Neuronal stem cell (in vitro differentiated cells): ENCODE results near the gene MORN3.
A peak's percentile ranks its signal among the peaks of the same experiment; 100 is the strongest.

Experiments used
- DNase-seq: peaks from one replicate; pipeline ENCODE4 v3.0.0-alpha.2; 2013; ENCODE audit warnings: low spot score
- H2AFZ ChIP-seq: one replicate; pipeline ENCODE4 v1.6.1; 2013; ENCODE audit warnings: mild to moderate bottlenecking, low read length, inconsistent platforms
- H2AK5ac ChIP-seq: 2 replicates; pipeline ENCODE4 v1.6.1; 2013; ENCODE audit warnings: low read depth, mild to moderate bottlenecking, inconsistent platforms, low read length, moderate library complexity, mixed read lengths
- H2BK120ac ChIP-seq: 2 replicates; pipeline ENCODE4 v1.6.1; 2013; ENCODE audit warnings: low read depth, mild to moderate bottlenecking, inconsistent platforms, low read length, moderate library complexity, mixed read lengths
- H2BK12ac ChIP-seq: one replicate; pipeline ENCODE4 v1.6.1; 2013; ENCODE audit warnings: low read length, inconsistent platforms
- H2BK15ac ChIP-seq: 2 replicates; pipeline ENCODE4 v1.6.1; 2013; ENCODE audit warnings: mild to moderate bottlenecking, low read length, inconsistent platforms, mixed read lengths
- H2BK5ac ChIP-seq: one replicate; pipeline ENCODE4 v1.6.1; 2013; ENCODE audit warnings: inconsistent platforms, mild to moderate bottlenecking, low read length, moderate library complexity
- H3K14ac ChIP-seq: one replicate; pipeline ENCODE4 v1.6.1; 2013; ENCODE audit warnings: low read length, inconsistent platforms
- H3K18ac ChIP-seq: 2 replicates; pipeline ENCODE4 v1.6.1; 2013; ENCODE audit warnings: low read length, inconsistent platforms
- H3K23ac ChIP-seq: 2 replicates; pipeline ENCODE4 v1.6.1; 2013; ENCODE audit warnings: low read depth, mild to moderate bottlenecking, mixed read lengths, low read length, inconsistent platforms; ENCODE audit not compliant: poor library complexity
- H3K27ac ChIP-seq: replicated peaks from 3 replicates; pipeline ENCODE4 v1.5.1; 2013; ENCODE audit warnings: low read length, inconsistent platforms
- H3K27me3 ChIP-seq, 3 experiments: 2 replicates each; pipeline ENCODE4 v1.6.1; 2013; ENCODE audit warnings: low read length in 3 of 3, mild to moderate bottlenecking in 2 of 3, inconsistent platforms in 1 of 3, low read depth in 1 of 3, mixed read lengths in 1 of 3, moderate library complexity in 1 of 3; ENCODE audit not compliant: control insufficient read depth in 3 of 3, insufficient read depth in 3 of 3
- H3K36me3 ChIP-seq, 2 donors: replicated peaks in 1 of 2; 2 replicates each; pipeline ENCODE4 v1.6.1; 2013; ENCODE audit warnings: low read length in 2 of 2; ENCODE audit not compliant: control insufficient read depth in 2 of 2, insufficient read depth in 2 of 2
- H3K4ac ChIP-seq: 2 replicates; pipeline ENCODE4 v1.6.1; 2013; ENCODE audit warnings: inconsistent platforms, mild to moderate bottlenecking, low read length, moderate library complexity
- H3K4me1 ChIP-seq, 2 donors: 1 replicate in 1 of 2; 2 replicates in 1 of 2; pipeline ENCODE4 v1.6.1; 2013; ENCODE audit warnings: low read length in 2 of 2, low read depth in 1 of 2; ENCODE audit not compliant: control insufficient read depth in 2 of 2, insufficient read depth in 1 of 2
- H3K4me2 ChIP-seq: one replicate; pipeline ENCODE4 v1.6.1; 2013; ENCODE audit warnings: mild to moderate bottlenecking, low read length, inconsistent platforms; ENCODE audit not compliant: insufficient read depth, poor library complexity, severe bottlenecking
- H3K4me3 ChIP-seq, 2 donors: 2 replicates each; pipeline ENCODE4 v1.5.1; 2013; ENCODE audit warnings: low read length in 2 of 2, mild to moderate bottlenecking in 2 of 2, inconsistent platforms in 1 of 2, moderate library complexity in 1 of 2
- H3K79me1 ChIP-seq: one replicate; pipeline ENCODE4 v1.6.1; 2013; ENCODE audit warnings: low read depth, mild to moderate bottlenecking, inconsistent platforms, low read length, moderate library complexity
- H3K9ac ChIP-seq: one replicate; pipeline ENCODE4 v1.6.1; 2013; ENCODE audit warnings: mild to moderate bottlenecking, low read depth, low read length, inconsistent platforms; ENCODE audit not compliant: poor library complexity
- H3K9me3 ChIP-seq, 2 donors: replicated peaks in 1 of 2; 2 replicates each; pipeline versions ENCODE3 to v1.6.1; 2013; ENCODE audit warnings: low read length in 2 of 2, mild to moderate bottlenecking in 2 of 2, inconsistent platforms in 1 of 2, low read depth in 1 of 2, mixed read lengths in 1 of 2, moderate library complexity in 1 of 2; ENCODE audit not compliant: control insufficient read depth in 2 of 2, insufficient read depth in 1 of 2
- H4K8ac ChIP-seq: one replicate; pipeline ENCODE4 v1.6.1; 2013; ENCODE audit warnings: low read depth, mild to moderate bottlenecking, inconsistent platforms, low read length, moderate library complexity
- H4K91ac ChIP-seq: one replicate; pipeline ENCODE4 v1.6.1; 2013; ENCODE audit warnings: low read length, low read depth, mild to moderate bottlenecking, inconsistent platforms; ENCODE audit not compliant: poor library complexity
- WGBS, 2 donors: extraction: QIAGEN DNeasy Blood & Tissue Kit; methylation state at CpG; one replicate each; pipeline ENCODE4 v1.1.7; 2013; ENCODE audit warnings: missing lambda C conversion rate in 2 of 2, mixed read lengths in 1 of 2; ENCODE audit not compliant: insufficient read length in 2 of 2, insufficient replicate concordance in 1 of 2; ENCODE audit errors: extremely low coverage in 2 of 2; 5-methylcytosine and 5-hydroxymethylcytosine counted together

Gene MORN3

DNA sequence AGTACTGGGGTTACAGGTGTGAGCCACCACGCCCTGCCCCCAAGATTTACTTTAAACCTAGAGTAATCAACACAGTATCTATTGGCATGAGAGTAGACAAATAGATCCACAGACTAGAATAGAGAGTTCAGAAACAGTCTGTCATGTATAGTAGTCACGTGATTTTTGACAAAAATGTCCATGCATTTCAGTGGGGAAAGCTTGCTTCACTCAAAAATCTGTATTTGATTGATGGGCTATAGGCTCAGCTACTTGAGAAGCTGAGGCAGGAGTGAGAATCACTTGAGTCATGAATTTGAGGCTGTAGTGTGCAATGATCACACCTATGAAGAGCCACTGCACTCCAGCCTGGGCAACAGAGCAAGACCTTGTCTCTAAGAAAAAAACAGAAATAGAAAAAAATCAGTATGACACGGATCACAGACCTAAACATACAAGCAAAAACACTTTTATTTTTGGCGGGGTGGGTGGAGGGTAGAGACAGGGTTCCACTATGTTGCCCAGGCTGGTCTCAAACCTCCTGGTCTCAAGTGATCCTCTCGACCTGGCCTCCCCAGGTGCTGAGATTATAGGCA, 50.7 kb downstream of the MORN3 start:
- no peak overlapping the region for H3K4ac ChIP-seq
- H2BK15ac ChIP-seq = no peak overlapping the region
- no CpG with 5 or more reads among the region's 5 CpGs for WGBS, 2 donors

DNA sequence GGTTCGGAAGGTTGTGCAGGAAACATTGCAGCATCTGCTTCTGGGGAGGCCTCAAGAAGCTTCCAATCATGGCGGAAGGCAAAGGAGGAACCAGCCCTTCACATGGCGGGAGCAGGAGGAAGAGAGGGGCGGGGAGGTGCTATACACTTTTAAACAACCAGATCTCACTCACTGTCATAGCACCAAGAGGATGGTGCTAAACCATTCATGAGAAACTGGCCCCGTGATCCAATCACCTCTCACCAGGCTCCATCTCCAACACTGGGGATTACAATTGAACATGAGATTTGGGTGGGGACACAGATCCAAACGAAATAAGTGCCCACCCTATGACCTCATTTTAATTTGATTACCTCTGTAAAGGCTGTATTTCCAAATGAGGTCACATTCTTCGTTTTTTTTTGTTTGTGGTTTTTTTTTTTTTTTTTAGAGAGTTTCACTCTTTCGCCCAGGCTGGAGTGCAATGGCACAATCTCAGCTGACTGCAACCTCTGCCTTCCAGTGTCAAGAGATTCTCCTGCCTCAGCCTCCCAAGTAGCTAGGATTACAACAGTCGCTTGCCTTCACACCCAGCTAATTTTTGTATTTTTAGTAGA, 54.5 kb downstream of the MORN3 start:
- WGBS, 2 donors = no CpG with 5 or more reads among the region's 9 CpGs
- no peaks in the 10 kb centered on the region for H3K36me3 ChIP-seq
- no peak overlapping the region for H2AK5ac ChIP-seq
- H2BK12ac ChIP-seq = no peak overlapping the region
- no peak overlapping the region for H2BK120ac ChIP-seq
- no peaks in the 10 kb centered on the region for H3K9me3 ChIP-seq
- no peak overlapping the region for H3K27ac ChIP-seq
- no peak overlapping the region for H3K23ac ChIP-seq
- H2AFZ ChIP-seq = no peak overlapping the region
- no peak overlapping the region for H3K14ac ChIP-seq
- H3K4me3 ChIP-seq = no peak overlapping the region
- no peak overlapping the region for H2BK5ac ChIP-seq
- H3K4ac ChIP-seq = no peak overlapping the region
- H2BK15ac ChIP-seq = no peak overlapping the region
- H4K91ac ChIP-seq = no peak overlapping the region
- no peaks in the 10 kb centered on the region for H3K79me1 ChIP-seq
- H3K4me1 ChIP-seq = peaks cover 3 to 11% of the 10 kb centered on the region in 2 donors
- H4K8ac ChIP-seq = no peak overlapping the region
- H3K27me3 ChIP-seq = no peaks in the 10 kb centered on the region
- H3K18ac ChIP-seq = no peak overlapping the region
- no peak overlapping the region for H3K9ac ChIP-seq
- no peak for DNase-seq
- H3K4me2 ChIP-seq = no peak overlapping the region

More for the DNA sequence above, 50.7 kb downstream of the MORN3 start:
- no peaks in the 10 kb centered on the region for H3K27me3 ChIP-seq
- DNase-seq = no peak
- no peak overlapping the region for H2BK5ac ChIP-seq
- H3K9me3 ChIP-seq = no peaks in the 10 kb centered on the region
- no peak overlapping the region for H3K27ac ChIP-seq
- H3K36me3 ChIP-seq = no peaks in the 10 kb centered on the region
- H3K9ac ChIP-seq = no peak overlapping the region
- no peak overlapping the region for H3K23ac ChIP-seq
- H4K91ac ChIP-seq = no peak overlapping the region
- no peak overlapping the region for H3K4me2 ChIP-seq
- H3K18ac ChIP-seq = no peak overlapping the region
- H2BK120ac ChIP-seq = no peak overlapping the region
- no peak overlapping the region for H2AK5ac ChIP-seq
- H3K14ac ChIP-seq = no peak overlapping the region
- no peak overlapping the region for H4K8ac ChIP-seq
- no peak overlapping the region for H2BK12ac ChIP-seq
- no peaks in the 10 kb centered on the region for H3K79me1 ChIP-seq
- H2AFZ ChIP-seq = no peak overlapping the region
- H3K4me3 ChIP-seq = no peak overlapping the region
- peaks cover 7 to 9% of the 10 kb centered on the region in 2 donors for H3K4me1 ChIP-seq

DNA sequence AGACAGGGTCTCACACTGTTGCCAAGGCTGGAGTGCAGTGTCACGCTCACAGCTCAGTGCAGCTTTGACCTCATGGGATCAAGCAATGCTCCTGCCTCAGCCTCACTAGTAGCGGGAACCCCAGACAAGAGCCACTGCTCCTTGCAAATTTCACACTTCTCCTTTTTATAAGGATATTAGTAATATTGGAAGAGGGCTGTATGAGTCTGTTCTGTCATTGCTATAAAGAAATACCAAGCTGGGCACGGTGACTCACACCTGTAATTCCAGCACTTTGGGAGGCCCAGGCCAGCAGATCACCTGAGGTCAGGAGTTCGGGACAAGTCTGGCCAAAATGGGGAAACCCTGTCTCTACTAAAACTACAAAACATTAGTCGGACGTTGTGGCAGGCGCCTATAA, 56.0 kb downstream of the MORN3 start:
- no peaks in the 10 kb centered on the region for H3K36me3 ChIP-seq
- H3K9ac ChIP-seq = no peak overlapping the region
- no peaks in the 10 kb centered on the region for H3K79me1 ChIP-seq
- no peak overlapping the region for H3K4me2 ChIP-seq
- H3K27ac ChIP-seq = no peak overlapping the region
- H4K8ac ChIP-seq = no peak overlapping the region
- no peaks in the 10 kb centered on the region for H3K27me3 ChIP-seq
- no peak overlapping the region for H2BK12ac ChIP-seq
- H2BK120ac ChIP-seq = no peak overlapping the region
- no peak overlapping the region for H2AFZ ChIP-seq
- no peak for DNase-seq
- no peak overlapping the region for H3K23ac ChIP-seq
- H3K4me3 ChIP-seq = no peak overlapping the region
- no peak overlapping the region for H3K4ac ChIP-seq
- peaks cover 0 to 2% of the 10 kb centered on the region in 2 donors for H3K9me3 ChIP-seq
- no peak overlapping the region for H2BK5ac ChIP-seq
- no peak overlapping the region for H3K18ac ChIP-seq
- no CpG with 5 or more reads among the region's 7 CpGs for WGBS, 2 donors
- peaks cover 2 to 7% of the 10 kb centered on the region in 2 donors for H3K4me1 ChIP-seq
- H2AK5ac ChIP-seq = no peak overlapping the region
- H4K91ac ChIP-seq = no peak overlapping the region
- no peak overlapping the region for H3K14ac ChIP-seq
- no peak overlapping the region for H2BK15ac ChIP-seq

- Histone ChIP-seq H2BK15ac (no peak overlapping the region), H2BK120ac (no peak overlapping the region), H3K36me3 (no peaks in the 10 kb centered on the region), H3K27me3 (no peaks in the 10 kb centered on the region), H3K4ac (no peak overlapping the region), H3K79me1 (no peaks in the 10 kb centered on the region), H3K27ac (no peak overlapping the region), H3K18ac (peak overlapping the region; percentile 52), H2BK5ac (peak overlapping the region; percentile 10), H2AK5ac (peak overlapping the region; percentile 24), H4K91ac (no peak overlapping the region), H3K9ac (no peak overlapping the region), H2AFZ (no peak overlapping the region), H3K4me2 (no peak overlapping the region), H4K8ac (no peak overlapping the region), H2BK12ac (no peak overlapping the region), H3K23ac (peak overlapping the region; percentile 44), H3K9me3 (peaks cover 0 to 2% of the 10 kb centered on the region in 2 donors), H3K14ac (no peak overlapping the region), H3K4me1 (peaks cover 2 to 7% of the 10 kb centered on the region in 2 donors), H3K4me3 (no peak overlapping the region)
- DNase-seq = no peak
- no CpG with 5 or more reads among the region's 2 CpGs for WGBS, 2 donors
Measured at GRCh38 chr12:121611306-121611705, 58.1 kb downstream of the MORN3 start.
